GM21528 (cell line): ENCODE results near the gene GRB10.

ENCODE experiments used
- ATAC-seq: cut with Tn5 transposase; IDR thresholded peaks from one replicate; pipeline ENCODE4 v1.9.1; 2021; ENCODE audit warnings: mild to moderate bottlenecking, moderate library complexity; ENCODE audit not compliant: unreplicated experiment, low FRiP score

The GRB10 gene

GRCh38 chr7:50659329-50659965 lies 123.2 kb downstream of the GRB10 start:
- no peak for ATAC-seq

- no peak for ATAC-seq
Measured at GRCh38 chr7:50658696-50659095, 124.0 kb downstream of the GRB10 start.

GRCh38 chr7:50657912-50658311 lies 124.8 kb downstream of the GRB10 start:
- no peak for ATAC-seq

- no peak for ATAC-seq
Measured at GRCh38 chr7:50657341-50657873, 125.3 kb downstream of the GRB10 start.

GRCh38 chr7:50656141-50656895 lies 126.4 kb downstream of the GRB10 start:
- no peak for ATAC-seq

- ATAC-seq = no peak
Measured at GRCh38 chr7:50655490-50655889, 127.2 kb downstream of the GRB10 start.

GRCh38 chr7:50655020-50655419 lies 127.7 kb downstream of the GRB10 start:
- ATAC-seq = no peak

GRCh38 chr7:50653981-50654425 lies 128.7 kb downstream of the GRB10 start:
- ATAC-seq = no peak

GRCh38 chr7:50653126-50653864 lies 129.4 kb downstream of the GRB10 start:
- ATAC-seq = no peak

- no peak for ATAC-seq
Measured at GRCh38 chr7:50652400-50653125, 130.1 kb downstream of the GRB10 start.

- ATAC-seq = no peak
Measured at GRCh38 chr7:50651271-50651989, 131.3 kb downstream of the GRB10 start.

- no peak for ATAC-seq
Measured at GRCh38 chr7:50650057-50650664, 132.5 kb downstream of the GRB10 start.

- ATAC-seq = no peak
Measured at GRCh38 chr7:50649259-50649885, 133.3 kb downstream of the GRB10 start.

GRCh38 chr7:50648570-50649169 lies 134.0 kb downstream of the GRB10 start:
- no peak for ATAC-seq

GRCh38 chr7:50648076-50648475 lies 134.6 kb downstream of the GRB10 start:
- ATAC-seq = no peak

GRCh38 chr7:50647286-50647980 lies 135.3 kb downstream of the GRB10 start:
- ATAC-seq = no peak

GRCh38 chr7:50646069-50646468 lies 136.6 kb downstream of the GRB10 start:
- ATAC-seq = no peak

- no peak for ATAC-seq
Measured at GRCh38 chr7:50645186-50645585, 137.5 kb downstream of the GRB10 start.
